Esophagus muscularis mucosa (tissue), 3 donors: ENCODE data around the gene UPP2.

Experiments
- CTCF ChIP-seq, 3 experiments: fragments of 200-600 bp in 2 of 3; fragments of 450-650 bp in 1 of 3; sonication (generic) in 2 of 3; IDR thresholded peaks; one replicate each; pipeline ENCODE4 v1.5.1; 2017 to 2019; ENCODE audit warnings: antibody characterized with exemption in 3 of 3, mild to moderate bottlenecking in 2 of 3, moderate library complexity in 1 of 3
- POLR2A ChIP-seq: fragments of 450-650 bp; IDR thresholded peaks from one replicate; pipeline ENCODE4 v1.6.1; 2017; ENCODE audit warnings: antibody characterized with exemption, moderate library complexity, mild to moderate bottlenecking, low read depth

- no peak for TF ChIP-seq CTCF (IDR thresholded peaks at IDR 0.05)
- TF ChIP-seq POLR2A: no peak
Observed at GRCh38 chr2:158116936-158117335, 15.3 kb downstream of the UPP2 start.
